GM19238 (cell line): Measurements from ENCODE around the gene C12orf76.
A peak's percentile ranks its signal among the peaks of the same experiment; 100 is the strongest.
"Not testable (repeated sequence)": the region's sequence is repeated elsewhere in the genome, so short reads cannot be mapped to it uniquely, and the experiment has no call there.

ENCODE experiments used
- DNase-seq: peaks from one replicate; pipeline ENCODE4 v3.0.0; 2011; ENCODE audit warnings: low spot score; ENCODE audit not compliant: insufficient read length

Gene C12orf76

DNA sequence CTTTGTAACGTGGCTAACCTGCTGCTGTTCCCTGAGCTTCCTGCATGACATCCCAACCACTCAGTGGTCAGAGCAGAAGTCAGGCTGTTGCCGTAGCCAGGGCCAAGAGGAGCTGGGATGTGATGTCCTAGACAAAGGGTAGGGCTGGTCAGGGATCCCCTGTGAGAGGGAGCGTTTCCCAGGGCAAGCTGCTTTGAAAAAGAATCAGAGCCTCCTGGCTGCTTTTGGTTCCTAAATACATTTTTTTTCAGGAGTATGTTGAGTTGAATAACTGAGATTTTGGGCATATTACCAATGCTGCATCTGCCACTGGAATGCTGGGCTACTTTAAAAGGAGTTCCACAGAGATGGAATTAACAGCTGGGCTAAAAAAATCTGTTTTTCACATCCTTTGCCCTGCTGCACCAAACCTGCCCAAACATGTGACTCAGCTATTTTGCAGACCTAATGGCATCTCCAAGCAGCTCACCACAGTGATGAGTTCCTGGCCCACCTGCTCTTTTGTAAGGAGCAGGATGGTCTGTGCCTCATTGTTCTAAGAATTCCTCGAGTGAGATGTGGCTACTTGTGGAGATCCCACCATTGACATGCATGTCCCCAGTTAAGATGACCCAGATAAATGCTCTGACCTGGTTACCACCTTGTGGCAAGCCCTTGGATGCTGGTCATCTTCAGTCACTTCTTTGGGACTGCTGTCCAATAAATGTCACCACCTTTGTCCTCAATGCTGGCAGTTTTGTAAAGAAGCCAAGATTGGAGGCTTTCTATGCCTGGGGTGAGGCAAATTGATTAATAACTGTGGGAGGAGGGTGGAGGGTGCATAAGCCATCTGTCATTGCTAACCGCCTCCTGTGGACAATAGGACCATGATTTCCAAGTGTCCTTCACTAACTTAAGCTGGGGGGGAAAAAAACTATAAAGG is 25.0 kb downstream of the C12orf76 start:
- no peak for DNase-seq

DNA sequence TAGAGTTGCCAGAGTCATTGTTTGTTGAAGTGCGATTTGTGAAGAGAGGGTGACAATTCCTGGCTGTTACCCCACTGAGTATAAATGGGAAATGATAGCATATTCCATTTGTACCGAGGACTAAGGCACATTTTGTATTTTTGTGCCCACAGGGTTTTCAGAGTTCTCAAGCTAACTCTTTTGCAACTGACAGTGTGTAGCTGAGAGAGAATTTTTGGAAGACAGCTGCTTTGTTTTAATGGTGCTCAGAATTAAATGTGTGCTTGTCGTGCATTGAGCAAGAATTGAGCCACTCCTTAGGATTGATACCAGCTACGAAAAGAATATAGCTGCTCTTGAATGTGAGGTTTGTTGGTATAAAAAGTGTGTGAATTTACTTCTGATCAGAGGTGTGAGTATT is 27.4 kb downstream of the C12orf76 start:
- no peak for DNase-seq

DNA sequence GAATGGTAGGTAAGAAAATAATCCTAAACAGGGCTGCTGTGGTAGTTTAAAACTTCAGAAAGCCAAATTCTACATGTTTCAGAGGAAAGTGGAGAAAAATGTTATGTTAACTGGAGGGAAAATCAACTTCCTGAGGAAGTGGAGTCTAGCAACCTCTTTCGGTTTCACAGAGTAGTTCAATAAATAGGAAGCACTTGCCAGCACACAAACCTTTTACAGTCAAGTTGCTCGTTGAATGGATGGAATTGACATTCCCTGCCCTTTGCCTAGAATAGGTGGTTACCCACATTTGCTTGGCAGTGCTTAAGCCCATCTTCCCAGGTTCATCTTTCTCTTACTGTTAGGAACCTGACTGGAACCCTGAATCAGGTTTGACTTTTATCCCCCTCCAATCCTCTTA is 33.2 kb downstream of the C12orf76 start:
- DNase-seq: no peak

DNA sequence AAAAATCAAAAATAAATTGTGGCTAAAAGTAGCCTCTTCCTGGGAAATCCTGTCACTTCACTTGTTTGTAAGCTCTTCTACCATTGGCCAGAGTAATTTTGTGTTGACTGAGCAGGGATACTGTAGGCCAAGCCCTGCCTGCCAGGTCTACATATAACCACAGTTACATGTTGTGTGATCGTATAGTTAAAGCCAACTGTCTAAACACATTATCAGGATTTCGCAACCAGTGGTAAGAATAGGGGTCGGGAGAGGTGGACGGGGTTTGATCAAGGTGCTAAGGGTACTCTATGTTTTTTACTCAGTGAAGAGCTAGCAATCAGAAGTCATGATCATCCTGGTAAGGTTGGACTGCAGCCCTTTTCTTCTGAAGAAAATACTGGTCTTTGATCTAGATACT is 35.7 kb downstream of the C12orf76 start:
- no peak for DNase-seq

DNA sequence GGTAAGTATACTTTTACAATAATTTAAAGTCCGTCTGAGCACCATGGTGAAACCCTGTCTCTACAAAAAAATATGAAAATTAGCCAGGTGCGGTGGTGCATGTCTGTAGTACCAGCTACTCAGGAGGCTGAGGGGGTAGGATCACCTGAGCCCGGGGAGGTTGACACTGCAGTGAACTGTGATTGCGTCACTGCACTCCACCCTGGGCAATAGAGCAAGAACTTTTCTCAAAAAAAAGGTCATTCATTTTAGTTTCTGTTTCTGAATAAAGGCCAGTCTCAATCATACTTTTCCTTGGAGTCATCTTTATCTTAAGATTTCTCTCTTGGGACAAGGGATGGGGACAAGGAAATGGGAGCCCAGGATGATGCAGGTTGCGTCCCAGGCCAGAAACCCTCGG is 36.2 kb downstream of the C12orf76 start:
- DNase-seq: no peak

DNA sequence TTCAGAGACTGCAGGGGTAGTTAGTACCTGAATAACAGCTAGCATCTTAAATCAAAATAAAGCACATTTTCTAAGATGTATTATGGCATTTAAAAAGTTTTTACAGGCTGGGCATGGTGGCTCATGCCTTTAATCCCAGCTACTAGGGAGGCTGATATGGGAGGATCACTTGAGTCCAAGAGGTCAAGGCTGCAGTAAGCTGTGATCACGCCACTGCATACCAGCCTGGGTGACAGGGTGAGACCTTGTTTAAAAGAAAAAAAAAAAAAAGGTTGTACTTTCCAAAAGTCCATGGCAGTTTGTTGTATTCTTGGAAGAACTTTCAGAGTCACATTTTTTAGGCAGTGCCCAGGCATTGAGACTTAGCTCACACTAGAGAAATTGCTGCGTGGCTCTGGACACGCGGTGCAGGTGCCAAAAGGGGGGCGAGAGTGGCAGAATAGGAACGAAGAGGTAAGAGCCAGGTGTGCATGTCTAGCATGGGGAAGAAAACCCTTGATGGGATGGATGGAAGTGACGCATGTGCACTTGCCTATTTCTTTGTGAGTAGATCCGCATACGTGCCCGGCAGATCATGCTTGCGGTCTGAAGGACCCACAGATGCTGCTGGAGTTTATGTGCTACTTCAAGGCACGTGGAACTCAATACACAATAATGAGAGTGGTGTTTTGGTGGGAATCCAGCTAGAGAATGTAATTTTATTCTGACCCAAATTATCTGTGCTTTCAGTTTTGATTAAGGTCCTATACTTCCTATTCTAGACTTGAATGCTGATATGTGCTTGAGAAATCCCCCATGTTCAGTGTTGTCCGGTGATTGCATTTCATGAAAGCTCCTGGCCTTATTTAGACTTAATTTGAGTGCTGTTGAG is 37.2 kb downstream of the C12orf76 start:
- no peak for DNase-seq

DNA sequence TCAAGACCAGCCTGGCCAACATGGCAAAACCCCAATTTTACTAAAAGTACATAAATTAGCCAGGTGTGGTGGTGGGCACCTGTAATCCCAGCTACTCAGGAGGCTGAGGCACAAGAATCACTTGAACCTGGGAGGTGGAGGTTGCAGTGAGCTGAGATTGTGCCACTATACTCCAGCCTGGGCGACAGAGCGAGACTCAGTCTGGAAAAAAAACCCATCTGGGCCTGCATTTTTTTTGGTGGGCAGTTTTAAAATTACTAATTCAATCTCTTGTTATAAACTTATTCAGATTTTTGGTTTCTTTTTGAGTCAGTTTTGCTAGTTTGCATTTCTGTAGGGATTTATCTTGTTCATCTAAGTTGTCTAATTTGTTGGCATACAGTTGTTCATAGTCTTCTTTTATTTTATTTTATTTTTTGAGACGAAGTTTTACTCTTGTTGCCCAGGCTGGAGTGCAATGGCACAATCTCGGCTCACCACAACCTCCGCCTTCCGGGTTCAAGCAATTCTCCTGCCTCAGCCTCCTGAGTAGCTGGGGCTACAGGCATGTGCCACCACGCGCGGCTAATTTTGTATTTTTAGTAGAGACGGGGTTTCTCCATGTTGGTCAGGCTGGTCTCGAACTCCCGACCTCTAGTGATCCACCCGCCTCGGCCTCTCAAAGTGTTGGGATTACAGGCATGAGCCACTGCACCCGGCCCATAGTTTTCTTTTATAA is 39.5 kb downstream of the C12orf76 start:
- DNase-seq: not testable (repeated sequence)

DNA sequence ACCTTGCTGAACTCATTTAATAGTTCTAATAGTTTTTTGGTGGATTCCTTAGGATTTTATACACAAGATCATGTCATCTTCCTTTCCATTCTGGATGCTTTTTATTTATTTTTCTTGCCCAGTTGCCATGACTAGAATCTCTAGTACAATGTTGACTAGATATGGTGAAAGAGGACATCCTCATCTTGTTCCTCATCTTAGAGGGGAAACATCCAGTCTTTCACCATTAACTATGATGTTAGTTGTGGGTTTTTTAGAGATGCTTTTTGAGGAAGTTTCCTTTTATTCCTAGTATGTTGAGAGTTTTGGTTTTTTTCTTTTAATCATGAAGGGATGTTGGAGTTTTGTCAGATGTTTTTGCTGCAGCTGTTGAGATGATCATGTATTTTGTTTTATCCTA is 40.4 kb downstream of the C12orf76 start:
- DNase-seq: no peak

DNA sequence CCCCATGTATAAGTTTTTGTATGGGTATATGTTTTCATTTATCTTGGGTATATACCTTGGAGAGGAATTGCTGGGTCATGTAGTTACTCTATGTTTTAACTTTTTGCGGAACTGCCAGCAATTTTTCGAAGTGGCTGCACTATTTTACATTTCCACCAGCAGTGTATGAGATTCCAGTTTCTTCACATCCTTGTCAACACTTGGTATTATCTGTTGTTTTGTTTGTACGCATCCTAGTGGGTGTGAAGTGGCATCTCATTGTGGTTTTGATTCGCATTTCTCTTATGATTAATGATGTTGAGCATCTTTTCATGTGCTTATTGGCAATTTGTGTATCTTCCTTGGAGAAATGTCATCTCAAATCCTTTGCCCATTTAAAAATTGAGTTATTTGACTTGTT is 42.2 kb downstream of the C12orf76 start:
- no peak for DNase-seq

DNA sequence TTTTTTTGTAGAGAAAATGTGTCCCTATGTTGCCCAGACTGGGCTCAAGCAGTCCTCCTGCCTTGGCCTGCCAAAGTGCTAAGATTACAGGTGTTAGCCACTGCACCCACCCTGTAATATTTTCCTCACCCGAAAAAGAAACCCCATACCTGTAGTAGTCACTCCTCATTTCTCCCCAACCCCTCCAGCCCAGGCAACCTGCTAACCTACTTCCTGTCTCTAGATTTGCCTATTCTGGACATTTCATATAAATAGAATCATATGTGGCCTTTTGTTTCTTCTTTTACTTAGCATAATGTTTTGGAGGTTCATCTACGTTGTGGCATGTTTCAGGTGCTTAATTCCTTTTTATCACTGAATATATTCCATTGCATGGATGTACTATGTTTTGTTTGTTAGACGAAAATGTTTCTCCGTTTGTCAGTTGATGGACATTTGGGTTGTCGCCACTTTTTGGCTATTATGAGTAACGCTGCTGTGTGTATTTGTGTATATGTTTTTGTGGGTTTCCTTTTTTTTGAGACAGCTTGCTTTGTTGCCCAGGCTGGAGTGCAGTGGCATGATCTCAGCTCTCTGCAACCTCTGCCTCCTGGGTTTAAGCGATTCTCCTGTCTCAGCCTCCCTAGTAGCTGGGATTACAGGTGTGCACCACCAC is 42.9 kb downstream of the C12orf76 start:
- DNase-seq: no peak

DNA sequence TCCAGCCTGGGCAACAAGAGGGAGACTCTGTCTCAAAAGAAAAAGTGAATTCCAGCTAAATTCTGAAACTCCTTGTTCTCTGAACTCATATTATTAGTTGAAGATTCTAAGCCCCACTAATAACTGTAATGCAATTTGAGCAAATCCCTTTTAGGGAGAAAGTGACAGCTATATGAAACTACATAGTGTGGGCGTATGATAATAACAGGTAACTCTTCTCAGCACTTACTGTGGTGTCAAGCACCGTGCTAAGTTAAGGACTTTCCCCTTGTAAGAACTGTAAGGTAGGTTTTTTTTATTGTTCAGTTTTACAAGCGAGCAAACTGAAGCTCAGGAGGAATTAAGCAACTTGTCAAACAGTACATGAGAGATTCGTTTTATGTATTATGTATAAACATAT is 43.7 kb downstream of the C12orf76 start:
- no peak for DNase-seq

DNA sequence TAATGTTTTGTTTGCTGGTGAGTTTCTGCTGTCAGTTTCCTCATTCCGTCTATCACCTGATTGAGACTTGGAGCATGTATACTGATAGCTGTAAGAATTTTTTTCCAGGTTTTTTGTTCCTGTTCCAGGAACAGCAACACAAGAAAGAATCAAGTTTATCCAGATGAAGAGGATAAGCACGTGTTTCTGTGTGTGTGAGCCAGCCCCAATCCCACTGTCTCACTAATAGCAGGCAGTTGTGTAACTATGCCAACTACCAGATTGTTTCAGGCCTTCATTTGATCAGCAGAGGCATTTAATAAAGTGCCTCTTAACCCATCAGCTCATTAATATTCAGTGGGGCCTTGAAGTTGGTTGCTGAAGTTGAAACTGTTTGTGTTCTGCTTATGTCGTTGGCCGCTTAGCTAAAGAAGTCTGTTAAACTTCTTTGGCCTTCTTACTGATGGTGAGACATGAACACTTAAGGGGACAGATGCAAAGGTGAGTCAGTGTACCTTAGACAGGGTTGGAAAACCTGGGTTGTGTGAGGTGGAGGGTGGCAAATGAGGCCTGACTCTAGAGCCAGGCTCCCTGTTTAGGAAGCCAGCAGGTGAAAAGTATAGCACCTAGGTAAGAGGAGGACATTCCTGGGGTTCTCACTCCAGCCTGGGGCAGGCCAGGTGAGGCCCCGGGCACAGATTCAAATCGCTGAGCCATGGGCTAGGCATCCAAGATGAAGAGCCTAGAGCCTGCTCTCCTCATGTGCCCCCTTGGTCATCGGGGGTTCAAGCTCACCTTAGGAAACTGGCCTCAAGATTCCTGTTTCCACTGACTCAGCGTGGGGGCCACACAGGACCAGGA is 45.4 kb downstream of the C12orf76 start:
- DNase-seq: no peak

DNA sequence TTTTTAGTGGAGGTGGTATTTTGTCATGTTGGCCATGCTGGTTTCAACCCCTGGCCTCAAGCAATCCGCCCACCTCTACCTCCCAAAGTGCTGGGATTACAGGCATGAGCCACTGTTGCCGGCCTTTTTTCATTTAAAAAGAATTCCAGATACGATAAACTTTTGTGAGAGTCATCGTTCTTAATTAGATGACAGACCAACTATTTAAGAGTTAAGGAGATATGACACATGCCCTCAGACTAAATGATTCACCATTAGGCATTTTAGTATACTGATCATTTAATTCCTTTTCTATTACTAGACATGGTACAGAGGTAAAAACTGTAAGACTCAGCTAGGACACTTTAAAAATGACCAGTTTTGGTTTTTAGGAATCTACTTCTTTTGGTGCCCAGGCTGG is 46.7 kb downstream of the C12orf76 start:
- DNase-seq: no peak

DNA sequence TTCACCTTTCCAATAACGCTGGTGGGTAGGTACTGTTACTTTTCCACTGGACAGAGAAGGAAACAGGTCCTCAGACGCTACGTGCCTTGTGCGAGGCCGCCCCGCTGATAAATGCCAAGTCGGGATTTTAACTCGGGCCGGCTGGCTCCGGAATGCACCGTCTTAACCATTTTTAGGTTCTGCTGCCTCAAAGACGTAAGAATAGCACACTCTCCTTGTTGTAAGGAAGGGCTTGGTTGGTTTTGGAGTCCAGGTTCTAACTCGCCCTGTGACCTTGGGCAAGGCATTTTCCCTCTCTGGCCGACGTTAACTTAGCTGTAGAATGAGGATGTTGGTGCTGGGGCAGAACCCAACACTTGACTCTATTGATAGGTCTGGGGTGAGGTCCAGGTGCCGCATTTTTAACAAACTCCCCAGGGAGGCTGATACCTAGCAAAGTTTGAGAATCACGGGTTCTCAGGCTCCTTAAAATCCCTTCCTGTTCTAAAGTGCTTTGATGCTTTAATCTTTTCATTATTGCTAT is 48.3 kb downstream of the C12orf76 start:
- DNase-seq: no peak

DNA sequence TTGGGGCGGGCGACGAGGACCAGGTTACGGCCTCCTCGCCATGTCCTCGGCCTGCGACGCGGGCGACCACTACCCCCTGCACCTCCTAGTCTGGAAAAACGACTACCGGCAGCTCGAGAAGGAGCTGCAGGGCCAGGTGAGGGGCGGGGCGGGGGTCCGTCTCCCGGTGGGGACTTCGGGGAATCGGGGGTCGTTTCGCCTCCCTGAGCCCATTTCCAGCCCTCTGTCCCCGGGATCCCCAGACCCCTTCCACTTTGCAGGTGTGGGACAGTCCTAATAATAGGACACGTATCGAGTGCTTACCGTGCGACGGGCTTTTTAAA is 48.7 kb downstream of the C12orf76 start:
- DNase-seq: no peak

DNA sequence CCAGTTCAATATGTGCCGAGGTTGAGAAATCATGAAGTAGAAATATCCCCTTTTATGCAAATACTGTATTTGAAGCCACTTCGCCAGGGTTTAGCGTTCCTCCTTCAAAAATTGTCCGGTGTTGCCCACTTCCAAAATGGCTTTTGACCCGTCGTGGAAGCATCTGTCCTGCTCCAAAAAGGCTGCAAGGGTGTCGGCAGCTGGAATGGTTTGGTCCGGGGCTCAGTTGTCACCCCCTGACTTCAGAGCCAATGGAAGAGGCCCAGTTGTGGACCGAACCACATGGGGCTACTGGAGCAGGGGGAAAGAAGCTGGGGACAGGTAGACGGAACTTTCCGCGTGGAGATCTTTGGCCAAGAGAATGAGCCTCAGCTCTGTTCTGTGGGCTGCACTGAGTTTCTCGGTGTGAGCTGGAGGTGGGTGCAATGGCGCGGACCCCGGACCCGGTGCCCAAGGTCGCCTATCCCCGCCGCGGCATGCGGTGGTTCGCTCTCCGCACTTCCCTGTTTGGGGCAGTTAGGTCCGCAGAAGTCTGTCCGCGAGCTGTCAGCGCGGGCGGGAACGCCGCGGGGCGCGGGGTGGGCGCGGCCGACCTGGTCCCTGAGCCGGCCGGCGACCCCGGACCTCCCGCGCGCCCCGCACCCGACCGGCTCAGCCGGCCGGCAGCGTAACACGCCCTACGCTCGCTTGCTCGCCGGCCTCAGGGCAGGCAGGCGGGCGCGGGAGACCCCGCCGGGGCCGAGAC is 49.2 kb downstream of the C12orf76 start, which contains the start of gene ANKRD13A:
TSS of gene ANKRD13A (plus strand) at position 527 of the 745 bp plus-strand sequence. CDS start 259 bp downstream, outside the sequence.
- DNase-seq: peak; percentile 72

DNA sequence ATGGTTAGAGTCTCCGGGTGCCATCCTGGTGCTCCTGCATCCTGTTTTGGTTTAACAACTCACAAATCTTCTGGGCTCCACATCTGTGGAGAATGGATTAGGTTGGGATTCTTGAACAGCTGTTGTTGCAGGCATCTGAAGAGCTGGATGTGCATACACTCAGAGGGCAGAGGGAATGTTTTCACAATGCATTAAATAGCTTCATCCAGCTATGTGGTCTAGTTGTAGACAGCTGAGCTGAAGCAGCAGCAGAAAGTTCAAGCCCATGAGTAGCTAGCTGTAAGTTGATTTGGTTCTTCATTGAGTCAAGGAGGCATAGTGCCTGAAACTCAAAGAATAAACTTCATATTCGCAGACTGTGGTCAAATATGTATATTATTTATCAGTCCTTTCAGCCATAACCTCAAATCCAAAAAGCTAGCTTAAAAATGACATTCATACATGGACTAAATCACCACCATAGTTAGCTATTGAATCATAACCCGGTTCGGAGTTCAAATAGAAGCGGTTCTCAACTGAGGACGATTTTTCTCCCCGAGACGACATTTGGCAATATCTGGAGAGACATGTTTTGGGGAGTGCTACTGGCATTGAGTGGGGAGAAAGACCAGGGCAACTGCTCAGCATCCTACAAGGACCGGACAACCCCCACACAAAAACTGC is 50.0 kb downstream of the C12orf76 start:
- DNase-seq: no peak

DNA sequence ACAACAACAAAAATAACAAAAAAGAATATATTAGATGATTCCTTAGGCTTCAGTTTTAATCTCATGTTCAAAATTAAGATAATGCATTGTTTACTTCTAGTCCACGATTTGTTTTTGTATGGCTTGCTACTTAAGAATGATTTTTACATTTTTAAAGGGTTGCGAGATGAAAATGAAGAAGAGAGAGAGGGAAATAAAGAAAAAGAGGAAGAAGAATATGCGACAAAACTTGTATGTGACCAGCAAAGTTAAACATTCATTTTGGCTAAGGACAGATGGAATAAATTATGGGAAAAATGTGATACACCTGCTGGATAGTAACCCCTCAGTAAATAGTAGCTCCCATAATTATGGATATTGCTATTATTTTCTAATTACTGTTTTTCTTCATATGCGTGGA is 50.9 kb downstream of the C12orf76 start:
- DNase-seq: no peak

DNA sequence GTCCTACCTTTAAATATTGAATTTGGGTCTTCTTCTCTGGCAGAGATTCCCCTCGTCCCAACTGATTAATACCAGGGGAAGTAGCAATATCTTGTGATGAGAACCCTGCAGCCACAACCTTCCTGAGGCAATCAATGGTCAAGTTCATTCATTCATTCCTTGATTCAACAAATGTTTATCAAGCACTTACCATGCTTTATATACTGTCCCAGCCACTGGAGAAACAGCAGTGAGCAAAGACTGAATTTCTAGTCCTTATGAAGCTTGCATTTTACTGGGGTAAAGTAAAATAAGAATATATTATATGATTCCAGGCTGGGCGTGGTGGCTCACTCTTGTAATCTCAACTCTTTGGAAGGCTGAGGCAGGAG is 51.9 kb downstream of the C12orf76 start:
- no peak for DNase-seq
